Spleen (tissue), 11 donors: ENCODE results near the gene SHBG. TPM values are rescaled to one million over a fixed set of nuclear protein-coding genes. Genes with fewer than 3 reads are reported as not detected.

Experiments
- DNase-seq: peaks from one replicate; pipeline ENCODE4 v3.0.0-alpha.2; 2020
- H3K27ac ChIP-seq, 8 donors: fragments of 200-600 bp; sonication (generic) in 7 of 8; 1 replicate in 4 of 8; 2 replicates in 4 of 8; pipeline versions ENCODE4 v1.5.0 to v1.8.0; 2016 to 2021; ENCODE audit warnings: inconsistent platforms in 4 of 8, mild to moderate bottlenecking in 4 of 8, moderate library complexity in 1 of 8
- H3K27me3 ChIP-seq, 7 donors: fragments of 200-600 bp; sonication (generic) in 6 of 7; replicated peaks in 1 of 7; 1 replicate in 4 of 7; 2 replicates in 3 of 7; pipeline versions ENCODE4 v1.5.0 to v1.8.0; 2016 to 2021; ENCODE audit warnings: inconsistent platforms in 3 of 7, mild to moderate bottlenecking in 1 of 7
- H3K36me3 ChIP-seq, 6 donors: fragments of 200-600 bp; sonication (generic) in 5 of 6; 1 replicate in 4 of 6; 2 replicates in 2 of 6; pipeline versions ENCODE4 v1.5.0 to v1.8.0; 2016 to 2021; ENCODE audit warnings: inconsistent platforms in 2 of 6
- H3K4me1 ChIP-seq, 6 donors: fragments of 200-600 bp; sonication (generic) in 5 of 6; 1 replicate in 3 of 6; 2 replicates in 3 of 6; pipeline versions ENCODE4 v1.5.0 to v1.8.0; 2016 to 2021; ENCODE audit warnings: inconsistent platforms in 3 of 6
- H3K4me3 ChIP-seq, 8 donors: fragments of 200-600 bp; sonication (generic) in 7 of 8; 1 replicate in 4 of 8; 2 replicates in 4 of 8; pipeline versions ENCODE4 v1.5.0 to v1.8.0; 2016 to 2021; ENCODE audit warnings: inconsistent platforms in 4 of 8, mild to moderate bottlenecking in 4 of 8, moderate library complexity in 2 of 8
- H3K9me3 ChIP-seq, 8 donors: fragments of 200-600 bp; sonication (generic) in 7 of 8; 1 replicate in 4 of 8; 2 replicates in 4 of 8; pipeline versions ENCODE4 v1.5.0 to v1.8.0; 2016 to 2021; ENCODE audit warnings: inconsistent platforms in 4 of 8
- CTCF ChIP-seq, 11 experiments: fragments of 200-600 bp in 7 of 11; fragments of 450-650 bp in 4 of 11; sonication (generic) in 4 of 11; IDR thresholded peaks in 8 of 11; conservative IDR thresholded peaks in 3 of 11; 1 replicate in 7 of 11; 2 replicates in 4 of 11; pipeline versions ENCODE4 v1.4.0 to v1.8.0; 2016 to 2021; ENCODE audit warnings: antibody characterized with exemption in 11 of 11, inconsistent platforms in 4 of 11, mild to moderate bottlenecking in 1 of 11
- POLR2A ChIP-seq, 3 donors: fragments of 450-650 bp; IDR thresholded peaks; one replicate each; pipeline ENCODE4 v1.5.1; 2017; ENCODE audit warnings: antibody characterized with exemption in 3 of 3, mild to moderate bottlenecking in 1 of 3
- POLR2AphosphoS5 ChIP-seq, 3 donors: sonication (generic); formaldehyde crosslinking; IDR thresholded peaks; one replicate each; pipeline ENCODE4 v1.5.1; 2017; ENCODE audit warnings: antibody characterized with exemption in 3 of 3
- WGBS, 5 donors: extraction: QIAGEN DNeasy Blood & Tissue Kit in 3 of 5; methylation state at CpG; one replicate each; pipeline versions ENCODE4 v1.1.5 to v1.1.7; 2013 to 2018; 5-methylcytosine and 5-hydroxymethylcytosine counted together
- intact Hi-C: fragments of 100-400 bp; cut with DNase I; formaldehyde crosslinking; loops from one replicate; pipeline ENCODE4 v1.15.0; 2023; ENCODE audit warnings: low total_unique reads
- polyA plus RNA-seq, 3 donors: library from polyadenylated mRNA; stranded (reverse); fragments of 200-250 nt; gene quantifications; one replicate each; pipeline ENCODE4 v1.2.1, GENCODE V29; 2013
- total RNA-seq, 7 donors: library from RNA; depleted of rRNA in 3 of 7; stranded (reverse); fragments of >200 nt in 3 of 7; fragmentation: NEBNext Ultra II Directional in 4 of 7; extraction: Animal tissue kit (Norgen Biotek cat#: 25700) in 4 of 7; gene quantifications; one replicate each; pipeline versions ENCODE4 v1.1.0 to v1.2.1, GENCODE V29; 2016 to 2021
- donor health status: healthy with polysubstance abuse.
- donor health status: DM: no; HTN: no; CAD: no; lungs with moderate emphysema.
- donor health status: DM: no; HTN: no; CAD: no.
- donor health status: Bipolar disorder and iron deficiency.
- donor health status: healthy.
- donor health status: DM: no; HTN: no; CAD: no.
- donor health status: DM: yes; HTN: yes; CAD: no.

The SHBG gene
- total and polyA plus RNA-seq, 10 donors, result 0.27 to 1.9 (median 0.53) TPM; not detected in 2

- H3K27me3 ChIP-seq, result no peaks in the 10 kb centered on the region
- TF ChIP-seq POLR2AphosphoS5 (IDR thresholded peaks at IDR 0.05) (peak in 1 of 3 donors; percentile 23), CTCF (IDR thresholded peaks at IDR 0.05 in 8 of 11, conservative IDR thresholded peaks at IDR 0.05 in 3 of 11) (no peak), POLR2A (IDR thresholded peaks at IDR 0.05) (no peak)
- H3K27ac ChIP-seq, result no peak overlapping the region
- peaks cover 7 to 39% (median 19%) of the 10 kb centered on the region in 6 donors for H3K4me1 ChIP-seq
- H3K9me3 ChIP-seq, result no peaks in the 10 kb centered on the region
- 83 to 98% (median 88%) methylated on average over 3 to 4 of the region's 4 CpGs for WGBS, 5 donors
- intact Hi-C loops, result no loop called here
- H3K36me3 ChIP-seq, result peaks cover 5 to 100% (median 61%) of the 10 kb centered on the region in 6 donors
- H3K4me3 ChIP-seq, result no peak overlapping the region
- no peak for DNase-seq
Measured at GRCh38 chr17:7590743-7591142, 39.2 kb upstream of the SHBG start.

GRCh38 chr17:7591596-7591995 is 38.3 kb upstream of the SHBG start:
- 80 to 98% (median 95%) methylated on average over 5 of the region's 5 CpGs for WGBS, 5 donors
- H3K4me3 ChIP-seq, result no peak overlapping the region
- intact Hi-C loops, result no loop called here
- peaks cover 5 to 100% (median 68%) of the 10 kb centered on the region in 6 donors for H3K36me3 ChIP-seq
- H3K4me1 ChIP-seq, result peaks cover 7 to 33% (median 16%) of the 10 kb centered on the region in 6 donors
- no peak for DNase-seq
- TF ChIP-seq POLR2AphosphoS5 (IDR thresholded peaks at IDR 0.05) (peak in 1 of 3 donors; percentile 23), CTCF (IDR thresholded peaks at IDR 0.05 in 8 of 11, conservative IDR thresholded peaks at IDR 0.05 in 3 of 11) (no peak)
- H3K9me3 ChIP-seq, result no peaks in the 10 kb centered on the region
- H3K27ac ChIP-seq, result no peak overlapping the region
- no peaks in the 10 kb centered on the region for H3K27me3 ChIP-seq

- 92 to 97% (median 95%) methylated on average over 20 to 23 of the region's 23 CpGs for WGBS, 5 donors
Measured at GRCh38 chr17:7592422-7593021, 37.4 kb upstream of the SHBG start.

More at GRCh38 chr17:7592422-7593021, 37.4 kb upstream of the SHBG start:
- intact Hi-C loops, result no loop called here
- TF ChIP-seq POLR2AphosphoS5 (IDR thresholded peaks at IDR 0.05) (peak in 1 of 3 donors; percentile 55), CTCF (IDR thresholded peaks at IDR 0.05 in 8 of 11, conservative IDR thresholded peaks at IDR 0.05 in 3 of 11) (no peak)
- Histone ChIP-seq H3K4me3 (no peak overlapping the region), H3K36me3 (peaks cover 5 to 100% (median 71%) of the 10 kb centered on the region in 6 donors), H3K27ac (no peak overlapping the region), H3K9me3 (no peaks in the 10 kb centered on the region), H3K4me1 (peaks cover 7 to 26% (median 16%) of the 10 kb centered on the region in 6 donors), H3K27me3 (no peaks in the 10 kb centered on the region)
- no peak for DNase-seq
